ENCODE results near the gene ARMC12. TPM values are rescaled to one million over a fixed set of nuclear protein-coding genes. Genes with fewer than 3 reads are reported as not detected.
A peak's percentile ranks its signal among the peaks of the same experiment; 100 is the strongest.

Gene ARMC12
- total and polyA plus RNA-seq, 2 of the 13 experiments (the other 11 are each of a cell fraction or from before 2014, with no cell fraction given) = 1.3 TPM; not detected in 1

GRCh38 chr6:35727935-35728682 is 8.7 kb upstream of the ARMC12 start (continued):
- TF ChIP-seq JDP2 (CRISPR knock-in tag; IDR thresholded peaks at IDR 0.05; ENCODE audit: borderline replicate concordance) (no peak), MEIS2 (CRISPR knock-in tag; IDR thresholded peaks at IDR 0.05) (peak; percentile 86), MLLT10 (CRISPR knock-in tag; IDR thresholded peaks at IDR 0.05) (no peak), ZNF253 (CRISPR knock-in tag; IDR thresholded peaks at IDR 0.05; ENCODE audit: borderline replicate concordance) (no peak), ZNF577 (CRISPR knock-in tag; IDR thresholded peaks at IDR 0.05; ENCODE audit: borderline replicate concordance, low read depth) (no peak), ZBTB3 (CRISPR knock-in tag; IDR thresholded peaks at IDR 0.05; ENCODE audit: borderline replicate concordance, low read depth) (no peak; the same call in 1 of the 2 replicates), ZNF282 (IDR thresholded peaks at IDR 0.05; ENCODE audit: partially characterized antibody) (no peak), SPEN (CRISPR knock-in tag; IDR thresholded peaks at IDR 0.05; ENCODE audit: low read depth) (peak; percentile 44; the same call in 1 of the 2 replicates), SKIL (CRISPR knock-in tag; IDR thresholded peaks at IDR 0.05; ENCODE audit: borderline replicate concordance) (no peak), LRRFIP1 (CRISPR knock-in tag; conservative IDR thresholded peaks at IDR 0.05) (no peak; the same call in 1 of the 2 replicates), MBNL3 (CRISPR knock-in tag; conservative IDR thresholded peaks at IDR 0.05) (no peak), ZNF501 (CRISPR knock-in tag; IDR thresholded peaks at IDR 0.05) (peak; percentile 67; the same call in 1 of the 2 replicates), ZKSCAN5 (CRISPR knock-in tag; IDR thresholded peaks at IDR 0.05) (no peak), AKNA (CRISPR knock-in tag; IDR thresholded peaks at IDR 0.05; ENCODE audit: borderline replicate concordance) (no peak)
- TF ChIP-seq, protein P1, sequence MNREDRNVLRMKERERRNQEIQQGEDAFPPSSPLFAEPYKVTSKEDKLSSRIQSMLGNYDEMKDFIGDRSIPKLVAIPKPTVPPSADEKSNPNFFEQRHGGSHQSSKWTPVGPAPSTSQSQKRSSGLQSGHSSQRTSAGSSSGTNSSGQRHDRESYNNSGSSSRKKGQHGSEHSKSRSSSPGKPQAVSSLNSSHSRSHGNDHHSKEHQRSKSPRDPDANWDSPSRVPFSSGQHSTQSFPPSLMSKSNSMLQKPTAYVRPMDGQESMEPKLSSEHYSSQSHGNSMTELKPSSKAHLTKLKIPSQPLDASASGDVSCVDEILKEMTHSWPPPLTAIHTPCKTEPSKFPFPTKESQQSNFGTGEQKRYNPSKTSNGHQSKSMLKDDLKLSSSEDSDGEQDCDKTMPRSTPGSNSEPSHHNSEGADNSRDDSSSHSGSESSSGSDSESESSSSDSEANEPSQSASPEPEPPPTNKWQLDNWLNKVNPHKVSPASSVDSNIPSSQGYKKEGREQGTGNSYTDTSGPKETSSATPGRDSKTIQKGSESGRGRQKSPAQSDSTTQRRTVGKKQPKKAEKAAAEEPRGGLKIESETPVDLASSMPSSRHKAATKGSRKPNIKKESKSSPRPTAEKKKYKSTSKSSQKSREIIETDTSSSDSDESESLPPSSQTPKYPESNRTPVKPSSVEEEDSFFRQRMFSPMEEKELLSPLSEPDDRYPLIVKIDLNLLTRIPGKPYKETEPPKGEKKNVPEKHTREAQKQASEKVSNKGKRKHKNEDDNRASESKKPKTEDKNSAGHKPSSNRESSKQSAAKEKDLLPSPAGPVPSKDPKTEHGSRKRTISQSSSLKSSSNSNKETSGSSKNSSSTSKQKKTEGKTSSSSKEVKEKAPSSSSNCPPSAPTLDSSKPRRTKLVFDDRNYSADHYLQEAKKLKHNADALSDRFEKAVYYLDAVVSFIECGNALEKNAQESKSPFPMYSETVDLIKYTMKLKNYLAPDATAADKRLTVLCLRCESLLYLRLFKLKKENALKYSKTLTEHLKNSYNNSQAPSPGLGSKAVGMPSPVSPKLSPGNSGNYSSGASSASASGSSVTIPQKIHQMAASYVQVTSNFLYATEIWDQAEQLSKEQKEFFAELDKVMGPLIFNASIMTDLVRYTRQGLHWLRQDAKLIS (CRISPR knock-in tag; IDR thresholded peaks at IDR 0.05) = no peak

All from HepG2 (cell line).